Measurements from ENCODE around the gene PPP1R14C.

PPP1R14C gene

DNA sequence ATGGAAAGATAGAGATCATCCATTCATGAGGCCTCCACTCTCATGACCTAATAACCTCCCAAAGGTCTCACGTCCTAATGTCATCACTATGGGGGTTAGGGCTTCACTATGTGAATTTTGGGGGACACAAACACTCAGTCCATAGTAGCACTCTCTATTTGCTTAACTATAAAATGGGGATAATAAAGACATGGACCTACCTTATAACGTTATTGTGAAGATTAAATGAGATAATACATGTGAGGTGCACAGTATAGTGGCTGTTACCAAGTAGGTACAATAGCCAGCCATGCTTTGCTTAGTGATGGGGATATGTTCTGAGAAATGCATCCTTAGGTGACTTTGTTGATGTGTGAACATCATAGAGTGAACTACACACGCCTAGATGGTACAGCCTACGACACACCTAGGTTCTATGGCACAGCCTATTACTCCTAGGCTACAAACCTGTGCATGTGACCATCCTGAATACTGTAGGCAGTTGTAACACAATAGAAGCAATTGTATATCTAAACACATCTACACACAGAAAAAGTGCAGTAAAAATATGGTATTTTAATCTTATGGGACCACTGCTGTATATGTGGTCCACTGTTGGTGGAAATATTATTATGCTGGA is 39.7 kb downstream of the PPP1R14C start:
- ChIA-PET CTCF (no interaction called here), POLR2A (no interaction called here)
- Histone ChIP-seq H3K27me3 (replicated peaks in 2 of 5; ENCODE audit: control insufficient read depth in 4 of 5, insufficient read depth in 5 of 5, low read length in 4 of 5) (no peaks in the 10 kb centered on the region), H3K27ac (ENCODE audit: insufficient read depth in 1 of 2, low read depth in 1 of 2, low read length in 2 of 2, poor library complexity in 1 of 2, severe bottlenecking in 2 of 2) (no peak overlapping the region), H3K4me1 (ENCODE audit: control extremely low read depth in 1 of 4, control insufficient read depth in 4 of 4, insufficient read depth in 4 of 4, low read length in 3 of 4) (peaks cover 3 to 8% (median 6%) of the 10 kb centered on the region in 4 experiments), H3K36me3 (ENCODE audit: control insufficient read depth in 4 of 4, insufficient read depth in 4 of 4, low read length in 3 of 4) (no peaks in the 10 kb centered on the region), H3K9me3 (ENCODE audit: control extremely low read depth in 1 of 5, control insufficient read depth in 4 of 5, insufficient read depth in 2 of 5, low read depth in 1 of 5, low read length in 4 of 5) (no peaks in the 10 kb centered on the region), H3K4me3 (ENCODE audit: control insufficient read depth in 1 of 7, extremely low read depth in 1 of 7, insufficient read depth in 4 of 7, low read depth in 2 of 7, low read length in 6 of 7) (no peak overlapping the region)
- no peak for DNase-seq
- WGBS (ENCODE audit: insufficient coverage): no CpG with 5 or more reads among the region's 4 CpGs

DNA sequence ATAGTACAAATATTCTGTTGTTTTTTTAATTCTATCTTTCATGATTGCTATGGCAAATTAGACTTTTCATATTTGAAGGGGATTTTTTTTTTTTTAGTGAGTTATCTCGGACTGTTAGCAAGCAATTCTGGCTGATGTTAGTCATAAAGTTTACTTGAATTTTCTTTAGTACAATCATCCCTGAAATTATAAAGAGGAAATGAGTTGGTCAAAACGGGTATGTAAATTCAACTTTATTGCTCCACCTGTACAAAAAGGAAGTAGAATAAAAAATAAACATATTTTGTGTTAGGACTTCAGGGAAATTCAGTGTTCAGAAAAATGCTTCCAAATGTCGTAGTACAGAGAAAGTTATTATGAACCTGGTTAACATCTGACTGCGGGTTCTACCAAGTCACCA is 40.3 kb downstream of the PPP1R14C start:
- CTCF ChIA-PET: no interaction called here
- WGBS (ENCODE audit: insufficient coverage): 64% methylated on average over 2 of the region's 4 CpGs

DNA sequence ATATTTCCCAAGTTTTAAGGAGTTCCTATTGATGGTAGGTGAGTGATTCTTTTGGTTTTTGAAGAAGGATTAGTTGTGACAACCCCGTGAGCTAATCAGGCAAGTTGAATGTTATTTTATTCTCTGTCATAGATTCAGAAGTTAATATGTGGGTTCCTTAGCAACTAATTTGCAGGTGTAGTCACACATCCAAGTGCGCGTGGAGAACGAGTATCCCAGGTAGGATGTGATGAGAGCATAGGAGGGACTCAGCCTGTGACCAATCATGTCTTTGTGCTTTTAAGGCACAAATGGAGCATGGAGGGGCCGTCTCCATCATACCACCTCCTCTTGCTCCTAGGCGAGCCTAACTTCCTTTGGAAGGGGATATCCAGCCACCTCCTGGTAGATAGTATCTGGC is 41.1 kb downstream of the PPP1R14C start:
- Histone ChIP-seq H3K4me1 (ENCODE audit: control extremely low read depth in 1 of 4, control insufficient read depth in 4 of 4, insufficient read depth in 4 of 4, low read length in 3 of 4) (peaks cover 3 to 8% (median 6%) of the 10 kb centered on the region in 4 experiments), H3K27ac (ENCODE audit: insufficient read depth in 1 of 2, low read depth in 1 of 2, low read length in 2 of 2, poor library complexity in 1 of 2, severe bottlenecking in 2 of 2) (no peak overlapping the region), H3K9me3 (ENCODE audit: control extremely low read depth in 1 of 5, control insufficient read depth in 4 of 5, insufficient read depth in 2 of 5, low read depth in 1 of 5, low read length in 4 of 5) (no peaks in the 10 kb centered on the region), H3K36me3 (ENCODE audit: control insufficient read depth in 4 of 4, insufficient read depth in 4 of 4, low read length in 3 of 4) (no peaks in the 10 kb centered on the region), H3K27me3 (replicated peaks in 2 of 5; ENCODE audit: control insufficient read depth in 4 of 5, insufficient read depth in 5 of 5, low read length in 4 of 5) (no peaks in the 10 kb centered on the region), H3K4me3 (ENCODE audit: control insufficient read depth in 1 of 7, extremely low read depth in 1 of 7, insufficient read depth in 4 of 7, low read depth in 2 of 7, low read length in 6 of 7) (no peak overlapping the region)
- ChIA-PET POLR2A (no interaction called here), CTCF (no interaction called here)
- 97% methylated on average over 6 of the region's 6 CpGs for WGBS (ENCODE audit: insufficient coverage)
- DNase-seq: no peak

More for the DNA sequence above, 40.3 kb downstream of the PPP1R14C start:
- Histone ChIP-seq H3K4me1 (ENCODE audit: control extremely low read depth in 1 of 4, control insufficient read depth in 4 of 4, insufficient read depth in 4 of 4, low read length in 3 of 4) (peaks cover 3 to 8% (median 6%) of the 10 kb centered on the region in 4 experiments), H3K27ac (ENCODE audit: insufficient read depth in 1 of 2, low read depth in 1 of 2, low read length in 2 of 2, poor library complexity in 1 of 2, severe bottlenecking in 2 of 2) (no peak overlapping the region), H3K27me3 (replicated peaks in 2 of 5; ENCODE audit: control insufficient read depth in 4 of 5, insufficient read depth in 5 of 5, low read length in 4 of 5) (no peaks in the 10 kb centered on the region), H3K9me3 (ENCODE audit: control extremely low read depth in 1 of 5, control insufficient read depth in 4 of 5, insufficient read depth in 2 of 5, low read depth in 1 of 5, low read length in 4 of 5) (no peaks in the 10 kb centered on the region), H3K4me3 (ENCODE audit: control insufficient read depth in 1 of 7, extremely low read depth in 1 of 7, insufficient read depth in 4 of 7, low read depth in 2 of 7, low read length in 6 of 7) (no peak overlapping the region), H3K36me3 (ENCODE audit: control insufficient read depth in 4 of 4, insufficient read depth in 4 of 4, low read length in 3 of 4) (no peaks in the 10 kb centered on the region)
- POLR2A ChIA-PET: no interaction called here
- DNase-seq: peak in 2 of 3 donors; percentile 46 to 55

DNA sequence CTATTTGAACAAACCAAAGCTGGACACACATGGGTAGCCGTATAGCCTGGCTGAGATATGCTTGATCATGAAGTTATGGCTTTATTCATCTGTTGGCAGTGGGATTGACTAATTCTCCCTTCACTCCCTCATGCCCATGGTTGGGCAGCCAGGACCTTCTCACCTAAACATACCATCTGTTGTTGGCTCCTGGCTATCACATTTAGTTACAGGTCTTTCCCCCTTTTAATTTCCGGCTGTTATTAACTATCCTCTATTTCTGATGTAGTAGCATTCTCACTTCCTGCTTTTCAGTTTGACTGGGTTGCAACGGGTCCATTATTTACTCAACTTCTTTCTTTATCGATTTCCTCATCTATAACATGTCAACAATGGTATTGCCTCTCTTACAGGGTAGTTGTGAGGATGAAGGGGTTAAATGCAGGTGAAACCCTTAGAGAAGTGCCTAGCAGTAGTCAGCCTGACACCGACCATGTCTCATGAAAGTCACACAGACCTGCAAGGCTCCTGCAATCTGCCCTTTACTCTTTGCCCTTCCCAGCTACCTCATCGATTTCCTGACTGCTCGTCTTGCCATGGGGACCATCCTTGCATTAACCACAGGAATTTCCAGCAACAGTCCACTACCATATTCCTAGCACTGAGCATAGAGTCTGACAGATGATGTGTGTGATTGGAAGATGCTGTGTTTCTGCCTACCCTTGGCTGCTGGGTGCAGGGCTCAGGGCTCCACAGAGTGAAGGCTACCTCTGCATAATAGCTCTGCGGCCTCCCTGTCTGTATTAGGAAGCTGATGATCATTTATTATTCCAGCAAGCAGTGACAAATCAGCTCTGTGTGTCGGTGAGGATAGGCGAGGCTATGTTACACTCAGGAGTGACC is 42.2 kb downstream of the PPP1R14C start:
- WGBS (ENCODE audit: insufficient coverage): 95% methylated on average over 6 of the region's 10 CpGs
- Histone ChIP-seq H3K27me3 (replicated peaks in 2 of 5; ENCODE audit: control insufficient read depth in 4 of 5, insufficient read depth in 5 of 5, low read length in 4 of 5) (no peaks in the 10 kb centered on the region), H3K4me3 (ENCODE audit: control insufficient read depth in 1 of 7, extremely low read depth in 1 of 7, insufficient read depth in 4 of 7, low read depth in 2 of 7, low read length in 6 of 7) (no peak overlapping the region), H3K36me3 (ENCODE audit: control insufficient read depth in 4 of 4, insufficient read depth in 4 of 4, low read length in 3 of 4) (no peaks in the 10 kb centered on the region), H3K4me1 (ENCODE audit: control extremely low read depth in 1 of 4, control insufficient read depth in 4 of 4, insufficient read depth in 4 of 4, low read length in 3 of 4) (peaks cover 3 to 8% (median 6%) of the 10 kb centered on the region in 4 experiments), H3K27ac (ENCODE audit: insufficient read depth in 1 of 2, low read depth in 1 of 2, low read length in 2 of 2, poor library complexity in 1 of 2, severe bottlenecking in 2 of 2) (no peak overlapping the region), H3K9me3 (ENCODE audit: control extremely low read depth in 1 of 5, control insufficient read depth in 4 of 5, insufficient read depth in 2 of 5, low read depth in 1 of 5, low read length in 4 of 5) (no peaks in the 10 kb centered on the region)
- ChIA-PET POLR2A (no interaction called here), CTCF (interaction anchor here (0.6 to 2.3 kb wide), 2 partner anchors 39 to 104 kb away, joined by 3 to 5 read pairs; no protein-coding TSS in a partner anchor)
- no peak for DNase-seq

DNA sequence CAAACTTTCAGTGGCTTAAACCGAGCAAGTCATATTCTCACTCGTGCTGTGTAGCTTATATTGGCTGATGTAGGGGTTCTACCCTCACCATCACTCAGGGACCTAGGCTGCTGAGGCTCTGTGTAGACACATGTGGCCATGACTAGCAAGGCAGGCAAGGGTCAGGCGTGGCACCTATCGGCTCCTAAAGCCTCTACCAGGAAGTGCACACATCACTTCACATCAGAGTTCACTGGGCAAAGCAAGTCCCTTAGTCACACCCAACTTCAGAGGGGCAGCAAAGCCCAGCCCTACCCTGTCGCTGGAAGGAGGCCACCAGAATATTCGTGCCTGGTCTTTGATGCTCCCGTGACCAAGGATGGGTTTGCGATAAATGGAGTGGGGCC is 42.9 kb downstream of the PPP1R14C start:
- WGBS (ENCODE audit: insufficient coverage): 96% methylated on average over 4 of the region's 8 CpGs
- ChIA-PET CTCF (interaction anchor here (0.6 to 2.3 kb wide), 2 partner anchors 40 to 105 kb away, joined by 3 to 5 read pairs; no protein-coding TSS in a partner anchor), POLR2A (no interaction called here)
- Histone ChIP-seq H3K4me1 (ENCODE audit: control extremely low read depth in 1 of 4, control insufficient read depth in 4 of 4, insufficient read depth in 4 of 4, low read length in 3 of 4) (peaks cover 3 to 8% (median 6%) of the 10 kb centered on the region in 4 experiments), H3K9me3 (ENCODE audit: control extremely low read depth in 1 of 5, control insufficient read depth in 4 of 5, insufficient read depth in 2 of 5, low read depth in 1 of 5, low read length in 4 of 5) (no peaks in the 10 kb centered on the region), H3K27ac (ENCODE audit: insufficient read depth in 1 of 2, low read depth in 1 of 2, low read length in 2 of 2, poor library complexity in 1 of 2, severe bottlenecking in 2 of 2) (no peak overlapping the region), H3K27me3 (replicated peaks in 2 of 5; ENCODE audit: control insufficient read depth in 4 of 5, insufficient read depth in 5 of 5, low read length in 4 of 5) (no peaks in the 10 kb centered on the region), H3K4me3 (ENCODE audit: control insufficient read depth in 1 of 7, extremely low read depth in 1 of 7, insufficient read depth in 4 of 7, low read depth in 2 of 7, low read length in 6 of 7) (no peak overlapping the region), H3K36me3 (ENCODE audit: control insufficient read depth in 4 of 4, insufficient read depth in 4 of 4, low read length in 3 of 4) (no peaks in the 10 kb centered on the region)
- no peak for DNase-seq

DNA sequence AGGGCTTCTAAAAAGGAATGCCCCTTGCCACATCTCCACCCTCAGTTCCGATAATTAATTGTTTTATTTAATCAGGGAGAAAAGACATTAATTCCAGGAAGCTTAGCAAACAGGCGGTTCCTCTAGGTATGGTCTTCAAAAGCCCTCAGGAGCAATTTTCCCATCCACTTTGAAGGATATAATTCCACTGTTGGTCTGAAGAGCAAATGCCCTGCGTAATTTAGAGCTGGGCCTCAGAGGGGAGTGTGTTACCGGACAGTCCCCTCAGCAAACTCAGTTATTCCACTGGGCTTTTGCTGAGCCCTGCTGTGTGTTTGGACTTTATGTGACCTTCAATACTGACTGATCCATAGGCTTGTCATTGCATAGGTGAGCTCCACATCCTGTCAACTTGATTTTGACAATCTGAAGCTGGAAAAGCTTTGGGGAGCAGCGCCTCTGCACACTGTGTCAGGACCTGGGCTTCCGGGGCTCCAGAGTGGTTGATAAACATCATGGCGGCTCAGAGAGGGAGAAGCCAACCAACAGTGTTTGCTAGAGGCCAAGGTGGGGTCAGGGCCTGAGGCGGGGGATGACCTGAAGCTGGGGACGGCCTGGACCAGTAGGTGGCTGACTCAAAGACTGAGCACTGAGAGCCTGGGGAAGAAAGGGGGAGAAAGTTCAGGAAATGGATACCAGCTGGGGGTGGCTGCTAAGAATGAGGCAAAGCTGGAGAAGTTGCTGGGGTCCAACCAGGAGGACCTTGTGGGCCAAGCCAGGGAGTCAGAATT is 43.5 kb downstream of the PPP1R14C start:
- Histone ChIP-seq H3K9me3 (ENCODE audit: control extremely low read depth in 1 of 5, control insufficient read depth in 4 of 5, insufficient read depth in 2 of 5, low read depth in 1 of 5, low read length in 4 of 5) (no peaks in the 10 kb centered on the region), H3K4me1 (ENCODE audit: control extremely low read depth in 1 of 4, control insufficient read depth in 4 of 4, insufficient read depth in 4 of 4, low read length in 3 of 4) (peaks cover 3 to 8% (median 6%) of the 10 kb centered on the region in 4 experiments), H3K27ac (ENCODE audit: insufficient read depth in 1 of 2, low read depth in 1 of 2, low read length in 2 of 2, poor library complexity in 1 of 2, severe bottlenecking in 2 of 2) (no peak overlapping the region), H3K4me3 (ENCODE audit: control insufficient read depth in 1 of 7, extremely low read depth in 1 of 7, insufficient read depth in 4 of 7, low read depth in 2 of 7, low read length in 6 of 7) (no peak overlapping the region), H3K36me3 (ENCODE audit: control insufficient read depth in 4 of 4, insufficient read depth in 4 of 4, low read length in 3 of 4) (no peaks in the 10 kb centered on the region), H3K27me3 (replicated peaks in 2 of 5; ENCODE audit: control insufficient read depth in 4 of 5, insufficient read depth in 5 of 5, low read length in 4 of 5) (no peaks in the 10 kb centered on the region)
- DNase-seq: no peak
- ChIA-PET CTCF (interaction anchor here (0.9 to 2.3 kb wide), 2 partner anchors 10 to 41 kb away, joined by 3 to 5 read pairs; no protein-coding TSS in a partner anchor), POLR2A (no interaction called here)
- 98% methylated on average over 9 of the region's 9 CpGs for WGBS (ENCODE audit: insufficient coverage)

Measured in common myeloid progenitor, CD34-positive (primary cell).